Heart left ventricle (tissue), 13 donors: ENCODE measurements around the gene ACVR1.

Experiments
- POLR2A ChIP-seq, 2 donors: fragments of 450-650 bp; IDR thresholded peaks; one replicate each; pipeline ENCODE4 v1.6.1; 2017; ENCODE audit warnings: antibody characterized with exemption in 2 of 2, mild to moderate bottlenecking in 2 of 2, moderate library complexity in 2 of 2
- TF ChIP-seq, protein P1 (sequence below), 12 donors: fragments of 200-600 bp; sonication (generic) in 4 of 12; IDR thresholded peaks; one replicate each; pipeline versions ENCODE4 v1.5.0 to v1.8.0; 2018 to 2022; ENCODE audit warnings: antibody characterized with exemption in 12 of 12, mild to moderate bottlenecking in 5 of 12
- donor health status: ischemic (EF 13 %, LVEDD 7.1; RV severe dilation, severe dysfunction).
- donor health status: DM: no; HTN: yes; CAD: no.
- donor health status: DM: no; HTN: no; CAD: no.
- donor health status: ischemic (EF 25% LVEDD 6.9; RV normal size, moderate dysfunction).
- donor health status: ischemic (EF 25% LVEDD 5.7; RV mildly dilated, moderate dysfunction).
- donor health status: ischemic (EF 35%, LVEDD 5.7; RV mildly dilated, moderate dysfunction).
- donor health status: nonischemic (EF 11% LVEDD 7.7; RV severe dilation, severe dysfunction).
- donor health status: DM: yes; HTN: yes; CAD: no.
- donor health status: PGD.
- donor health status: ischemic (EF 29% LVEDD 5.4; RV normal size, mild dysfunction).
- donor health status: nonischemic (EF 23%, LVEDD 6.1; RV moderate dilation, normal function).

GRCh38 chr2:157822993-157823392 is 53.1 kb downstream of the ACVR1 start:
- TF ChIP-seq, protein P1, sequence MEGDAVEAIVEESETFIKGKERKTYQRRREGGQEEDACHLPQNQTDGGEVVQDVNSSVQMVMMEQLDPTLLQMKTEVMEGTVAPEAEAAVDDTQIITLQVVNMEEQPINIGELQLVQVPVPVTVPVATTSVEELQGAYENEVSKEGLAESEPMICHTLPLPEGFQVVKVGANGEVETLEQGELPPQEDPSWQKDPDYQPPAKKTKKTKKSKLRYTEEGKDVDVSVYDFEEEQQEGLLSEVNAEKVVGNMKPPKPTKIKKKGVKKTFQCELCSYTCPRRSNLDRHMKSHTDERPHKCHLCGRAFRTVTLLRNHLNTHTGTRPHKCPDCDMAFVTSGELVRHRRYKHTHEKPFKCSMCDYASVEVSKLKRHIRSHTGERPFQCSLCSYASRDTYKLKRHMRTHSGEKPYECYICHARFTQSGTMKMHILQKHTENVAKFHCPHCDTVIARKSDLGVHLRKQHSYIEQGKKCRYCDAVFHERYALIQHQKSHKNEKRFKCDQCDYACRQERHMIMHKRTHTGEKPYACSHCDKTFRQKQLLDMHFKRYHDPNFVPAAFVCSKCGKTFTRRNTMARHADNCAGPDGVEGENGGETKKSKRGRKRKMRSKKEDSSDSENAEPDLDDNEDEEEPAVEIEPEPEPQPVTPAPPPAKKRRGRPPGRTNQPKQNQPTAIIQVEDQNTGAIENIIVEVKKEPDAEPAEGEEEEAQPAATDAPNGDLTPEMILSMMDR (IDR thresholded peaks at IDR 0.05) = no peak
- no peak for TF ChIP-seq POLR2A (IDR thresholded peaks at IDR 0.05)
